Right renal cortex interstitium (tissue), 3 donors: ENCODE results near the gene AKIP1. TPM values are rescaled to one million over a fixed set of nuclear protein-coding genes. Genes with fewer than 3 reads are reported as not detected.
A peak's percentile ranks its signal among the peaks of the same experiment; 100 is the strongest.

Experiments
- DNase-seq, 3 donors: peaks; one replicate each; pipeline ENCODE4 v3.0.0-alpha.2; 2013; ENCODE audit warnings: low read depth in 3 of 3, low spot score in 2 of 3
- polyA plus RNA-seq, 3 donors: library from polyadenylated mRNA; unstranded; fragments of 120-200 nt; gene quantifications; one replicate each; pipeline ENCODE4 v1.2.1, GENCODE V29; 2013; ENCODE audit not compliant: insufficient read length in 3 of 3

The AKIP1 gene
- polyA plus RNA-seq, 3 donors, result 16.0 to 17.1 (median 16.8) TPM

- DNase-seq, result no peak
Observed at GRCh38 chr11:8956860-8957259, 45.9 kb downstream of the AKIP1 start.

DNA sequence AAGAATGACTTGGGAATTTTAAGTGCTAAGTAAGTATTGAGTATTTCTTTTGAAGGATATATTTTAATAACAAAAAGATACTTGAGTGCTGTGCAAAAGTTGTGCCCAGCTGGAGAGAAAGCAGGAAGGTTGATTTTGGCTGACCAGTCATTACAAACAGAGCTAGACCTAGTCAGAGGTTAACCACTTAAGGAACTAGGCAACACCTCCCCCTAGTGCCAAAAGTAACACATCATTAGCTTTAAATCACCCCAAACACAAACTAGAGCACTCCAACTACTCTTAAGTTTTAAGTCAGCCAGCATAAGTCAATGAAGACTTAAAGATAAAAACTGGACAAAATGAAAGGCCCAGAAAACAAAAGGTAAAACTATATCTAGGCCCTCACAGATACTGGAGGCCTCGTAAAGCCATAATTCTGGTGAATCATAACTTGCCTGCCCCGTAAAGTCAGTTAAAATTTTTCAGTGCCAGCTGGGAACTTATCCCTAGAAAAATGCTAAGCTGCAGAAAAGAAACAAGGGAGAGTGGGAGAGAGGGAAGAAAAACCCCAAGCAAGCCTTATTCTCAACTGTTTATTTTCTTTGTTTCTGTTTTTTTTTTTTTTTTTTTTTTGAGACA lies 48.7 kb downstream of the AKIP1 start:
- peak; percentile 18 to 60 (median 56) for DNase-seq

DNA sequence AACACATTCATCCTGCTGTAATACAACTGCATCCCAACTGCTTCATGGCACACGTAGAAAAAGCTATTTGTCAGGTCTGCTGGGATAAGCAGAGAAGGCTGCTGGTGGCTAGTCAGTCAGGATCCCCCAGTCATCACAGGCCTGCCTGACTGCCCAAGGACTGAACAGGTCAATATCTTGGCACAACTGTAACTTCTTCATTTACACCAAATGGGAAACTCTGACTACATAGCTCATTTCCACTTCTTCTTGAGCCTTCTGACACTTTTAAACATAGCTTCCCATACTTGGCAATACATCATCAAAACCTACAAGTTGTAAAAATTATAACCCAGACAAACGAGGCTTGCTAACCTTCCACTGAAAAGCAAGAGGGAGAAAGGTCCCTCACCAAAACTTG lies 50.4 kb downstream of the AKIP1 start:
- no peak for DNase-seq

- no peak for DNase-seq
Observed at GRCh38 chr11:8962841-8963240, 51.9 kb downstream of the AKIP1 start.

DNA sequence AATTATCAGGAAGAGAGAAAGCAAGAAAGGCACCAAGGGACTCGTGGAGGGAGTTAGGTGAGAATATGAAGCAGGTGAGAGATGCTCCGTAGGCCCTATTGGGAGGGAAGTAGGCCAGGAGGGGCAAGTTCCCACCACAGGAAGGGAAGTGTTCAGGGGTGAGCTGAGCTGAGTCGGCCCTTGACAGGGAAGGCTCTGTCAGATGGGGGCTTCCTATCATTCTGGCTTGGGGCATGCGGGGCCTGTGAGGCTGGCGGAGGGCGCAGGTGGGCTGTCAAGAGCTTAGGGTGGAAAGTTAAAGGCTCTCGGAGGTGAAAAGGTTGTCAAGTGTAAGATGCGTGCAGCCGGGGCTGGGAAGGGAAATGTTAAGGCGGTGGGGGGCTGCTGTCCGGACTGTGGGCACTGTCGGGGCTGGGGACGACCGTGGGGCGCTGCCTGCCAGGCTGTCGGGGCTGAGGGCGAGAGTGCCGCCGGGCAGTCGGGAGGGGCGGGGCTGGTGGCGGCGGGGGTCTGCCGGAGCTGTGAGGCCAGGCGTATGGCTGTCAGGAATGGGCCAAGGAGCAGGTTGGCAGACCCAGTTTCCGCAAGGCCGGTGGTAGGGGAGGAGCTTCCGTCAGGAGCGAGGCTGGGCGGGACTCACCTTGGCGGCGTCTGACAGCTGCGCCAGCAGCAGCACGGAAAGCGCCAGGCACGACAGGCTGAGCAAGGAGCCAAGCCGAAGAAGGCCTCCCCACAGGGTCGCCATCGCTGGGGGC lies 52.8 kb downstream of the AKIP1 start:
- DNase-seq, result peak in 1 of 3 donors; percentile 69

- peak; percentile 72 to 81 (median 74) for DNase-seq
Observed at GRCh38 chr11:8964324-8965320, 53.6 kb downstream of the AKIP1 start, which contains the start of gene TMEM9B. Gene TMEM9B, minus strand, starts transcription at chr11:8964442. Its CDS starts 129 bp downstream, at chr11:8964313.

GRCh38 chr11:8967184-8967583 lies 56.2 kb downstream of the AKIP1 start:
- DNase-seq, result no peak

Other genes starting within 250 kb of the AKIP1 start
- 1 to 10 TPM; 5.3 to 8.9 (median 5.9) TPM for gene TRIM66, start 228.5 kb upstream of the AKIP1 start, polyA plus RNA-seq
- gene RPL27A, start 228.4 kb upstream of the AKIP1 start, polyA plus RNA-seq, result 1,000 to 10,000 TPM; 1,900 to 2,183 (median 2,002) TPM
- gene C11orf16, start 21.8 kb downstream of the AKIP1 start, polyA plus RNA-seq, result under 1 TPM; 0.38 to 0.90 (median 0.53) TPM
- gene ASCL3, start 31.8 kb downstream of the AKIP1 start, polyA plus RNA-seq, result not detected
- gene TMEM9B, start 53.3 kb downstream of the AKIP1 start, polyA plus RNA-seq, result 10 to 100 TPM; 66.2 to 71.3 (median 68.8) TPM
- gene NRIP3, start 92.8 kb downstream of the AKIP1 start, polyA plus RNA-seq, result 1 to 10 TPM in 1 of 3 donors, under 1 TPM in 2; 0.89 to 1.3 (median 0.96) TPM
- 1 to 10 TPM; 5.0 to 6.1 (median 5.2) TPM for gene SCUBE2, start 180.4 kb downstream of the AKIP1 start, polyA plus RNA-seq